ENCODE results near the gene CYB561.
"Not testable (repeated sequence)": the region's sequence is repeated elsewhere in the genome, so short reads cannot be mapped to it uniquely, and the experiment has no call there.

Gene CYB561

GRCh38 chr17:63476854-63477479, 30.9 kb upstream of the CYB561 start, which contains the start of gene ACE:
Gene ACE (plus strand): TSS chr17:63477061. CDS start chr17:63477095, 34 bp downstream.
- in situ Hi-C loops (cut with MboI; ENCODE audit: low sequenced_read_pairs, unreplicated experiment), result loop anchor here (10.0 kb wide), 1 partner anchor 52 kb away; no protein-coding TSS in a partner anchor
- no peak for TF ChIP-seq CTCF (IDR thresholded peaks at IDR 0.05; ENCODE audit: borderline replicate concordance, control extremely low read depth, extremely low read depth, insufficient read depth, missing control alignments)
- DNase-seq (ENCODE audit: low spot score), result peak; percentile 73

- DNase-seq (ENCODE audit: low spot score), result no peak
- no peak for TF ChIP-seq CTCF (IDR thresholded peaks at IDR 0.05; ENCODE audit: borderline replicate concordance, control extremely low read depth, extremely low read depth, insufficient read depth, missing control alignments)
- in situ Hi-C loops (cut with MboI; ENCODE audit: low sequenced_read_pairs, unreplicated experiment), result loop anchor here (10.0 kb wide), 1 partner anchor 52 kb away; no protein-coding TSS in a partner anchor
Observed at GRCh38 chr17:63476459-63476853, 30.4 kb upstream of the CYB561 start.

- in situ Hi-C loops (cut with MboI; ENCODE audit: low sequenced_read_pairs, unreplicated experiment), result loop anchor here (10.0 kb wide), 1 partner anchor 51 kb away; no protein-coding TSS in a partner anchor
- TF ChIP-seq CTCF (IDR thresholded peaks at IDR 0.05; ENCODE audit: borderline replicate concordance, control extremely low read depth, extremely low read depth, insufficient read depth, missing control alignments), result no peak
- no peak for DNase-seq (ENCODE audit: low spot score)
Observed at GRCh38 chr17:63475491-63476412, 29.6 kb upstream of the CYB561 start.

GRCh38 chr17:63474586-63475460, 28.7 kb upstream of the CYB561 start:
- in situ Hi-C loops (cut with MboI; ENCODE audit: low sequenced_read_pairs, unreplicated experiment), result loop anchor here (10.0 kb wide), 1 partner anchor 50 kb away; no protein-coding TSS in a partner anchor
- DNase-seq (ENCODE audit: low spot score), result no peak

GRCh38 chr17:63474174-63474573, 28.1 kb upstream of the CYB561 start:
- in situ Hi-C loops (cut with MboI; ENCODE audit: low sequenced_read_pairs, unreplicated experiment), result loop anchor here (10.0 kb wide), 1 partner anchor 49 kb away; no protein-coding TSS in a partner anchor
- no peak for TF ChIP-seq CTCF (IDR thresholded peaks at IDR 0.05; ENCODE audit: borderline replicate concordance, control extremely low read depth, extremely low read depth, insufficient read depth, missing control alignments)
- DNase-seq (ENCODE audit: low spot score), result no peak

More at GRCh38 chr17:63474586-63475460, 28.7 kb upstream of the CYB561 start:
- TF ChIP-seq CTCF (IDR thresholded peaks at IDR 0.05; ENCODE audit: borderline replicate concordance, control extremely low read depth, extremely low read depth, insufficient read depth, missing control alignments), result no peak

- in situ Hi-C loops (cut with MboI; ENCODE audit: low sequenced_read_pairs, unreplicated experiment); DNase-seq (ENCODE audit: low spot score): not testable (repeated sequence)
Observed at GRCh38 chr17:63468099-63468498, 22.0 kb upstream of the CYB561 start.
